CD4-positive, alpha-beta T cell treated with Interleukin-1 beta for 1 hour (primary cell): Measurements from ENCODE around the gene SGSH.
A peak's percentile ranks its signal among the peaks of the same experiment; 100 is the strongest.
"Not testable (repeated sequence)": the region's sequence is repeated elsewhere in the genome, so short reads cannot be mapped to it uniquely, and the experiment has no call there.

Experiments
- DNase-seq, 2 donors: peaks; one replicate each; pipeline ENCODE4 v3.0.0-alpha.2; 2020 to 2022

The SGSH gene

DNA sequence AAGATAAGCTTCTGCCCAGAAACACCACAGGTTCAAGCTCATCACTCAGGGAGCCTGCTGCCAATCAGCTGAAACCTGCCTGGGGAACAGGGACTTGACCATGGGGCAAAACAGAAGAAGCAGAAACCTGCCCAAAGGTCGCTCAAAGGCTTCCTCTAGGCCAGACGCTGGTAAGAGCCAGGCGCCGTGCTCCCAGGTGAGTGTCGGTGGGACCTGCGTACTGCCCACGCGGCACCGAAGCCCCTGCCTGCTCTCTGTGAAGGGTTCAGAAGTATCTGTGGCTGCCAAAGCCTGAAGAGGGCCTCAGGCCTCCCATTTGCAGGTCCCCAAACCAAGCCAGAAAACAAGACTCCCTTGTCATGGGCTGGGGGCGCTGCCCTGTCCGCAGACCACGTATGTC lies 10.4 kb downstream of the SGSH start:
- DNase-seq, result no peak

DNA sequence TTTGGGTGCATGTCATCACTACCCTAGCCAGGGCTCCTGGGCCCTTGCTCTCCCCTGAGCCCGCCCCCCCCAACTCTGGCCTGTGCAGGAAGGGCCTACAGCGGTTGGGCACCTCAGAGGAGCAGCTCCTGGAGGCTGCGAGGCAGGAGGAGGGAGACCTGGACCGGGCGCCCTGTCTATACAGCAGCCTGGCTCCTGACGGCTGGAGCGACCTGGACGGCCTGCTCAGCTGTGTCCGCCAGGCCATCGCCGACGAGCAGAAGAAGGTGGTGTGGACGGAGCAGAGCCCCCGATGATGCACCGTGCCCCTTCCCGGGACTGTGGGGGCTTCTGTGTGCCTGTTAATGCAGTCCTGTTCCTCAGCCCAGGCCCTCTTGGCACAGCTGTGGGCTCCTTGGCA lies 12.1 kb downstream of the SGSH start:
- DNase-seq, result no peak

DNA sequence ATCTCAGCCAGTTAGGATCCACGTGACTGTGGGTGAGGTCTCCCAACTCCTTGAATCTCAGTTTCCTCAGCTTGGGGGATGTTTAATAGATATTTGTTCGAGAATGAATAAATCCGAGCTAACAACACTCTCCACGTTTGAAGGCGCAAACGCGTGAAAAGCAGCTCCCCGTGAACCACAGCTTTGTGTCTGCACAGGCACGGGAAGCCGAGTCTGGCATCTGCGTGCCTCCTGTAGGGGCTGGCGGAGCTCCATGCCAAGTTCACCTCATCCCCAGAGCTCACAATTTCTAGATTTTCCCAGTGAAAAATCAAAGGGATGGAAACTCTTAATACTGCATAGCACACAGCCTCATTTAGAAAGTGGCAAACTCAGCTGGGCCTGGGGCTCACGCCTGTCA lies 14.3 kb downstream of the SGSH start:
- no peak for DNase-seq

DNA sequence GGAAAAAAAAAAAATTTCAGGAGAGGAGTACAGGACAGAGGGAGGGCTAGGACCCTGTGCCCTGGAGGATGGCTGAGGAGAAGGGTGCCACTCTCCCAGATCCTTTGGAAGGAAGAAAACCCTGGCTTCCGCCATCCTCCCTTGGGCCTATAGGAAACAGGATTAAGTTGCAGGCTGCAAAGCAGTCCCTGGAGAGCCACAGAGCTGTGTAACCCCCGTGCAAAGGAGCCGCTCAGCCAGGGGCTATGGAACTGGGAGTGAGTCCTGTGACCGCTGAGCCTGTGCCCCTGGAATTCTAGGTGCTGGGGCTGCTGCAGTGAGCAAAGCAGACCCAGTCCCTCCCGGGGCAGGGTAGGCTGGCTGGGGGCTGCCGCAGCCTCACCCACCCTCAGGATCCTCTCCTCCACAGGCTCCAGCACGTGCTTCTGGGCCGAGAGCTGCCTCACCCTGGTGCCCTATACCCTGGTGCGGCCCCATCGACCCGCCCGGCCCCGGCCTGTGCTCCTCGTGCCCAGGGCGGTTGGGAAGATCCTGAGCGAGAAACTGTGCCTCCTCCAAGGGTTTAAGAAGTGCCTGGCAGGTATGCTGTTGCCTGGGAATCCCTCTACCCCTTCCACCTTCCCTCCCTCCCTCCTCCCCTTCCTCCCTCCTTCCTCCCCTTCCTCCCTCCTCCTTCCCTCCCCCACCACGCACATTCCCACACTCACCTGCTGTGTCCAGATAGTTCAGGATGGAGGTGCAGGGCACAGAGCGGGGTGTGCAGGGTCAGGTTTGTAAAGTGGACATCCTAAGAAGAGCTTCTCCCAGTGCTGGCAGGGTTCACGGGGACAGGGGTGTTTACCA lies 15.3 kb downstream of the SGSH start:
- DNase-seq, result no peak

DNA sequence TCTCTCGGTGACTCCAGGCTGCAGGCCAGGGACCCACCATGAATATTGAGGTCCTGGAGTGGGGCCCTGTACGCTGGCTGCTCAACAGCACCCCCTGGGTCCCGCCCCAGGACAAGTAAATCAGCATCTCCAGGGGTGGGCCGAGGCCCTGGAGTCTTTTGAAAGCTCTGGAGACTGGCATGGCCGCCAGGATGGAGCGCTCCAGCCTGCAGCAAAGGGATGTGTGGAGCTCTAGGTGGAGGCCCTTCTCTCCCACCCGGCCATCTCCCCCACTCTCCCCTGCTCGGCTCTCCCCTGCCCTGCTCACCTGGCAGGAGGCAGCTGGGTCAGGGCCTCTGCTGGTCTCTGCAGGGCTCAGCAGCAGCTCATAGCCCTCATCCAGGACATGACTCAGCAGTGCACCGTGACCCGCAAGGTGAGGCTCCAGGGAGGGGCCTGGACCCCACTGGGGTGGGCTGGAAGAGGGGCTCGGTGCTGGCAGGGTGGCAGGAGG lies 16.6 kb downstream of the SGSH start:
- DNase-seq, result no peak

DNA sequence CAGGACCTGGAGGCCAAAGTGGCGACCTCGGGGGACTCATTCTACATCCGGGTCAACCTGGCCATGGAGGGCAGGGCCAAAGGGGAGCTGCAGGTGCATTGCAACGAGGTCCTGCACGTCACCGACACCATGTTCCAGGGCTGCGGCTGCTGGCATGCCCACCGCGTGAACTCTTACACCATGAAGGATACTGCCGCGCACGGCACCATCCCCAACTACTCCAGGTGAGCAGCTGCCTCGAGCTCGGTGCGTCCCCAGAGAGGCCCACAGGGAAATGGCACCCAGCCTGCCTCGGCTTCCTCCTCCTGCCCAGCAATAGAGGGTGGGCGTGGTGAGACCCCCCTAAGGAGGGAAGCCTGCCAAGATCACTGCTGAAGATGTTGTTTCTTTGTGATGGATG lies 17.9 kb downstream of the SGSH start:
- DNase-seq, result no peak

DNA sequence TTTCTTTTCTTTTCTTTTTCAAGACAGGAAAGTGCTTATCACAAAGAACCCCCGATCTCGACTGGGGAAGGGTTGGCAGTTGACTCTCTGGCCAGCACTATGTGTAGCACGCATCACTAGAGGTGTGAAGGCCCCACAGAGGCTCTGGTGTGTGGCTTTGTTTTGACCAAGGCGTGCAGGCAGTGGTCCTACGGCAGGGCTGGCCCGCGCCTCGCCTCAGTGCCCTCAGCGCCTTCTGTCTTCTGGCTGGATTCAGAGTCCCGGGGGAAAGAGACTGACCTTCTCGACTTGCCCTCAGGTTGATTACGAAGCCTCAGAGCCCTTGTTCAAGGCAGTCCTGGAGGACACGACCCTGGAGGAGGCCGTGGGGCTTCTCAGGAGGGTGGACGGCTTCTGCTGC lies 18.7 kb downstream of the SGSH start:
- DNase-seq, result no peak

DNA sequence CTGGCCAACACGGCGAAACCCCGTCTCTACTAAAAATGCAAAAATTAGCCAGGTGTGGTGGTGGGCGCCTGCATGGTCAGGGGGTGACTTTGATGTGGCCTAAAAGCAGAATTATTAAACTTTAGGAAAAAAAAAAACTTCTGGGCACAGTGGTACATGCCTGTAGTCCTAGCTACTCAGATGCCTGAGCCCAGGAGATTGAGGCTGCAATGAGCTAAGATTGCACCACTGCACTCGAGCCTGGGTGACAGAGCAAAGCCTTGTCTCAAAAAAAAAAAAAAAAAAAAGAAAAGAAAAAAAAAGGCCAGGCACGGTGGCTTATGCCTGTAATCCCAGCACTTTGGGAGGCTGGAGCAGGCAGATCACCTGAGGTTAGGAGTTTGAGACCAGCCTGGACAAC lies 20.8 kb downstream of the SGSH start:
- DNase-seq, result not testable (repeated sequence)

DNA sequence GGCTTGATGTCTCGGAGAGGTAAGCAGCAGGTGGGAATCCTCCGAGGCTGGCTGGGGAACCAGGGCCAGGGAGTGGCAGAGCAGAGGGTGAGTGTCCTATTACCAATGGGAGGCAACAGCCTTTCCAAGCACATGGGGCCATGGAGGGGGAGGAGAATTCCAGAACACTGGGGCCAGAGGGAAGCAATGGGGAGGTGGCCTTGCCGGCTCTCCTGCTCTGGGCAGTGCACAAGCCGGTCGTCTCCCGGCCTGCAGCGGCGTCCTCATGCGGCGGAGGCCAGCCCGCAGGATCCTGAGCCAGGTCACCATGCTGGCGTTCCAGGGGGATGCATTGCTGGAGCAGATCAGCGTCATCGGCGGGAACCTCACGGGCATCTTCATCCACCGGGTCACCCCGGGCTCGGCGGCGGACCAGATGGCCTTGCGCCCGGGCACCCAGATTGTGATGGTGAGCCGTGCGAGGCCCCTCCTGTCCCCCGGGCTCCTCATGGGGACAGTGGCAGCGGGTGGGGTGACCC lies 21.9 kb downstream of the SGSH start:
- DNase-seq, result no peak

DNA sequence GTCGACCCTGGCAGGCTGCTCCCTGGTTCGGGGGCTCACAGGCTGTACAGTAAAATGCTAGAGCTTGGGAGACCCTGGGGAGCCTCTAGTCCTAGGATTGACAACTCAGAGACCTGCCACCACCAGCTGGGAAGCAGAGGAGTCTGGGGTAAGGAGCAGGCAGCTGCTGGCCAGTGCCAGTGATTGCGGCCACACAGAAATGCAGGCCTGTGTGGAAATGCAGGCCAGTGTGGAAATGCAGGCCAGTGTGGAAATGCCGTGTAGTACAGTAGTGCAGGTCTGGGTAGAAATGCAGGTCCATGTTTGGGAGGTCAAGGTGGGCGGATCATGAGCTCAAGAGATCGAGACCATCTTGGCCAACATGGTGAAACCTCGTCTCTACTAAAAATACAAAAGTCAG lies 23.5 kb downstream of the SGSH start:
- no peak for DNase-seq

DNA sequence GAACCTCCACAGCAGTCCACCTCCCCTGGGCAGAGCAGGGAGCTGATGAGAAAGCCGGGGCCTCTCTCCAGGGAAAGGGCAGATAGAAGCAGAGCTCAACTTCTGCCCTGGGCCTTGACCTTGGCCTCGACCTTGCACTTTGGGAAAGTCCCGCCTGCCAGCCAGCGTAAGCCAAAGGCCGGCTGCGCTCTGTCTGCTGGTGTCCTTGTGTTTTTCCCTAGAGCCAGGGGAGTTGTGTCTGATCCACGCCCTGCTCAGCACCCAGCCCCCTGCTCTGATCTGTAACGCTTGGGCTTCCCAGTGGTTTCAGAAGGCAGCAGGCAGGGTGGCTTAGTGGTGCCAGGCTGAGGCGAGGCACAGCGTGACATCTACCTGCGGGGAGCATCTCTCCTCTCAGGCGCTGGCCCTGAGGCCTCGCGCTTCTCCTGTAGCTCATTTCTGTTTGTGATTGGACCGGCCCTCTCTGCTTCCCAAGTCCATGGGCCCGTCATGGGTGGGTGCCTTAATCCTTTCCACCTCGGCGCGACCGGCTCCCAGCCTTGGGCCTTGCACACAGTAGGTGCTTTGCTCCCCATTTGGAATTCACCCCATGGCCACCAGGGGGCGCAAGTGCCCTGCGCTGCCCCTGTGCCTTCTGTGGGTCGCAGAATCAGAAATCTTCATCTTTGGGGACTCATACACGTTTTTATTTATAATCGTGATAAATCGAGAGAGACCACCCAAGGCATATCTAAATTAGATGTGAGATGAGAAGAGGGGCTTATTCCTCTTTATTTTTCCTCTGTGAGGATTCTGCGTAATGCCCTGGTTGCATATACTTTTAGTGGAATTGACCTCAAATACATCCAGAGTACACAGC lies 24.2 kb downstream of the SGSH start:
- DNase-seq, result peak; percentile 55 to 69

DNA sequence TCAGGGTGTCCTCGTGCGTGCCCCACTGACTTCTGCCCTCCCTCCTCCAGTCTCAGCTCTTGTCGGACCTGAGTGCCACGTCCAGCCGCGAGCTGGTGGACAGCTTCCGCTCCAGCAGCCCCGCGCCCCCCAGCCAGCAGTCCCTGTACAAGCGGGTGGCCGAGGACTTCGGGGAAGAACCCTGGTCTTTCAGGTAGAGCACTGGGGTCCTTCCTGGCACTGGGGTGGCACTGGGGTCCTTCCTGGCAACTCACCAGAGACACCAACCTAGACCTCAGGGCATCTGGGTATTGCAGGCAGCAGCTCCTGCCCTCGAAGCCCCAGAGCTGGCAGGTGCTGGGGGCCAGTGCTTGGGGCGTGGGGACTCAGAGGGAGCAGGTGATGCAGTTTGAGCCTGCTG lies 25.0 kb downstream of the SGSH start:
- no peak for DNase-seq

DNA sequence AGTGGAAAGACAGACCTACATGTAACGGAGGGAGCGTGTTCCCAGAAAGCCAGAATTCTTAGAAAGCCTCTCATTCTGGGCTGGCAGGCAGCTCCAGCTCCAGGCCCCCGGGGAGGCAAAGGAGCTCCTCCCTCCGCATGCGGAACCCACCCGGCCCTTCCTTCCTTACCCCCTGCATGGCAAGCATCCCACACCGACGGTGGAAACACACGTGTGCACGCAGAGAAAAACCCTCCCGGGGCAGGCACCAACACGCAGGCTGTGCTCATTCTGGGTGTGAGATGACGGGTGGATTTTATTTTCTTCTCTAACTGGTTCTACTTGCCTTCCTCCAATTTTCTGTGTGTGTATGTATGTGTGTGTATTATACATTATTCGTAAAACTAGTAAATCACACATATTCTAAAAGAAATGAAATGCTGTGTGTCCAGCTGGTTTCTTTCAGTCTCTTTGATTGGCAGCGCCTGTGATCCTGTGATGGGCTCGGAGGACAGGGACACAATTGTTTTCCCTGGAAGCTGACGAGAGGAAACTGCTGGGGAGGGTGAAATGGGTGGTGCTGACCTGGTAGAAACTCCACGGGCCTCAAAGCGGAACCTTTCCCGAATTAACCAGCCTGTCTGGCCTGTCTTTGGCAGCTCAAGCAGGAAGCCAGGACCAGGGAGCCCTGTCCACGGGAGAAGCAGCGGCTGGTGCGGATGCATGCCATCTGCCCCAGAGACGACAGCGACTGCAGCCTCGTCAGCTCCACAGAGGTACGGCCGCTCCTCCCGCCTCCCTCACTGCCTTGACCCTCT lies 28.1 kb downstream of the SGSH start:
- no peak for DNase-seq

DNA sequence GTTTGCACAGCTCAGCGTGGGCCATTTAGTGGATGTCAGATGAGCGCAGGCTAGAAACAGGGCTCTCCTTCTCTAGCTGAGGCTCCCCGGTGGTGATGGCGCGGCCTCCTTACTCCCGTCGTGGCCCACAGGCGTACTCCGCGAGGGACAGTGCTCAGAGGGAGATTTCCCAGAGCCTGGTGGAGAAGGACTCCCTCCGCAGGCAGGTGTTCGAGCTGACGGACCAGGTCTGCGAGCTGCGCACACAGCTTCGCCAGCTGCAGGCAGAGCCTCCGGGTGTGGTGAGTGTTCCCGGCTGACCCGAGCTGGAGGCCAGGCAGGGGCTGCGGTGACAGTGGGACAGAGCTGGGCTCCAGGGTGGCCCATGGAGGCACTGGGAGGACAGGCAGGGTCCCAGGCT lies 28.9 kb downstream of the SGSH start:
- no peak for DNase-seq

DNA sequence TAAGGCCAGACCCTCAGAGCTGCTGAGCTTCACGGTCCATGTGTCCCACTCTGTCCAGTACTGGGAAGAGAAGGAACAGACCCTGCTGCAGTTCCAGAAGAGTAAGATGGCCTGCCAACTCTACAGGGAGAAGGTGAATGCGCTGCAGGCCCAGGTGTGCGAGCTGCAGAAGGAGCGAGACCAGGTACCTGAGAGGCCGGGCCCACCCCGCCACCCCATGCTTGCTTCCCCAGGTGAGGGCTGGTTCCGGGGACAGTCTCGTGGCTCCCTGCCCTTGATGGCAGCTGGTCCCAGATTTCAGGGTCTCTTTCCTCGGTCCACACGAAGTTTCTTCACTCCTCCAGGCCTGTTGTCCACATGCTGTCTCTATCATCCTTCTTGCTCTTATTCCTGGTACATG lies 29.4 kb downstream of the SGSH start:
- DNase-seq, result no peak

DNA sequence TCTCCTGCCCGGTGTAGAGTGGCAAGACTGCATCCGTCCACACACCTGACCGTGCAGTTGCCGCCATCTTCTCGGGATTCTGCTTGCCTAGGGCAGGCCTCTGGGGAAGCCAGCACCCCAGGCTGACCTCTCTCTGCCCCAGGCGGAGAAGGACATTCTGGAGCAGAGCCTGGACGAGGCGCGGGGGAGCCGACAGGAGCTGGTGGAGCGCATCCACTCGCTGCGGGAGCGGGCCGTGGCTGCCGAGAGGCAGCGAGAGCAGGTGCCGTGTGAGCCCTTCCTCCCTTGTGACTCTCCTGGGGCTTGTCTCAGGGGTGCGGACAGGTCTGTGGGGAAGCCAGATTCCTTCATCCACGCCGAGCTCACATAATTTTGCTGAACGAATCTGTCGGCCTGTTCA lies 30.5 kb downstream of the SGSH start:
- DNase-seq, result no peak

DNA sequence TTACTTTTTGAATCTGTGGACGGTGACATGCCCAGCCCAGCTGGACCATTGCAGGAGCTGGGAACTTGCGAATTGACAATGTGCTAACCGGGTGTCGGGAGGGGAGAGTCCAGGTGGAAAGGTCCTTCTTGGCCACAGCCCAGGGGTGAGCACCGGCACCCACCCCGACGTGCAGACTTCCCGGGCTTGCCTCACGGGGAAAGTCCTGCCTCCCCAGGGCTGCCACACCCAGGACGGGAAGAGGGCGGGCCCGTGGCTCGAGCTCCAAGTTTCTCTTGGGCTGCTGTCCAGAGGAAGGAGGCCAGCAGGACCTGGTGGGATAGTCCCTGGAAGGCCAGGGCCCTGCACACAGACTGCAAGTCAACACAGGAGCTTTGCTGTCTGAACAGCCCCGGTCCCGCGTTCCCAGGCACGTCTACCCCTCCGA lies 32.6 kb downstream of the SGSH start:
- no peak for DNase-seq

DNA sequence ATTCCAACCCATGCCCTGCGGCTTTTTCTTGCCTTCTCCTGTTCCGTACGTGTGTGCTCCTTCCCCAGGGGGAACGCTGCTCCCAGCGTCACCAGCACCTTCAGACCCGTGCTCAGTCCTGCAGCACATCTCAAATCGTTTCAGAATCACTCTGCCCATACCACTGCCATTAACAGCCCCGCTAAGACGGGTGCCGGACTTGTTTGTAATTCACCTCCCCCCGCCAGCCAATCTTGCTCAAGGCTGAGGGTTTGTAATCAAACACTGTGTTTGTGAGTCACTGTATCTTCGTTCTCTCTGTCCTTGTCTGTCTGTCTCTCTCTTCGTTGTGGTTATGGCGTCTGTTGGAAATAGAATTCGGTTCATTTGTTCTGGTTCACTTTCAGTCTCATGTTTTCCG lies 33.0 kb downstream of the SGSH start:
- no peak for DNase-seq

DNA sequence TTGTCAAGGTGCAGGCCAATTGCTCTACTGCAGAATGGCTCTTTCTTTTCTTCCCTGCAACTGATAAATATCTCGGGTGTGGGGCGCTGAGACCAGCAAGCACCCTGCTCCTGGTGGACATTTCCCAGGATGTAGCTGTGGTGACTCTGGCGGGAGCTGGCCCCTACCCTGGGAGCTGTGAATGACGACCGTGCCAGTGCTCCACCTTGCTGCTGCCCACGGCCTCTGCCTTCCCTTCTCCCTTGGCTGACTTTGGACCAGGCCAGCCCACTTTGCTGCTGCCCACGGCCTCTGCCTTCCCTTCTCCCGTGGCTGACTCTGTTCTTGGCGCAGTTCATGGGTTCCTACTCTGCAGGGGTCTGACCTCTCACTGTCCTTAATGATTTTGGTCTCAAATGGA lies 34.2 kb downstream of the SGSH start:
- no peak for DNase-seq

DNA sequence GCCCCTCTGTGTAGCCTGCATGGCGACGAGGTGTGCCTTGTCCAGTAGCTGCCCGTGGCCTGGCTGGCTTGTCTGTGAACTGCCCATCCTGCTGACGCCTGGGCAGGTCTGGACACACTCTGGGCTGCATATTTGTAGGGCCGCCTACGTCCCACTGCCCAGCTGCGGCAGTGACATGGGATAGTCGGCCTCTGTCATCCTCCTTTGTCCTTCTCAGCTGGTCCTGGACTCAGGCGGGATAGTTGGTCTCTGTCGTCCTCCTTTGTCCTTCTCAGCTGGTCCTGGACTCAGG lies 35.8 kb downstream of the SGSH start:
- no peak for DNase-seq

DNA sequence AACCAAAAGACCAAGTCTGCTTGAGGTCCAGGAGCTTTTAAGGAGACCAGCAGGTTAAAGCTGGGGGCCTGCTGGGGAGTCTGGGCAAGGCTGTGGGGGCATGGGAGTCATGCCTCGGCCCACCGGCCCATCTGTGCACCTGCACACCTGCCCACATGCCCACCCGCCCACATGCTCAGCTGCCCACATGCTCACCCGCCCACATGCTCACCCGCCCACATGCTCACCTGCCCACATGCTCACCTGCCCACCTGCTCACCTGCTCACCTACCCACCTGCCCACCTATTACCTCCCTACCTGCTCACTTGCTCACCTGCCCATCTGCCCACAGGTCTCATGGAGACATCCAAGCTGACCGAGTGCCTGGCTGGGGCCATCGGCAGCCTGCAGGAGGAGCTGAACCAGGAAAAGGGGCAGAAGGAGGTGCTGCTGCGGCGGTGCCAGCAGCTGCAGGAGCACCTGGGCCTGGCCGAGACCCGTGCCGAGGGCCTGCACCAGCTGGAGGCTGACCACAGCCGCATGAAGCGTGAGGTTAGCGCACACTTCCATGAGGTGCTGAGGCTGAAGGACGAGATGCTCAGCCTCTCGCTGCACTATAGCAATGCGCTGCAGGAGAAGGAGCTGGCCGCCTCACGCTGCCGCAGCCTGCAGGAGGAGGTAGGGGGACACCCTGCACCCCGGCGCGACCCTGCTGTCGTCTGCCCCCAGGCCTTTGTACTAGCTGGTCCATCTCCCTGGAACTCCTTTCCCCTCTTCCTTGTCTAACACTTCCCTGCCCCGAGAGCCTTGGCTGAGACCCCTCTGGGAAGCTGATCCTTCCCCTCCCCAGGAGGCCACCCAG lies 36.3 kb downstream of the SGSH start:
- no peak for DNase-seq

DNA sequence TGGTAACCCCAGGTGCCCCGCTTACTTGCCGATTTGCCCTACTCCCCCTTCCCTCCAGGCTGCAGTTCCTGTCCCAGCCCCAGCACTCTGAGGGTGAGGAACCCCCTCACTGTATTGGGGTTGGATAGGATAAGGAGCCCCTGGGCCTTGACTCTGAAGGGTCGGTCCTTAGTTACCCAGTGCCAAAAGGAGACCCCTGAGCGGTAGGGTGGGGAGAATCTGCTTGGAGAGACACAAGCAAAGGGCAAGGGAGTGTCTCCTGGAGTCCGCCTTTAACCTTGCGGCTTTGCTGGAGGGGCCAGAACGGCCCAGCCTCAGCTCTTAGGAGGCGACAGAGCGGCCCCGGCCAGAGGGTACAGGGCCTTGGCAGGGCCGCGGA lies 37.3 kb downstream of the SGSH start:
- no peak for DNase-seq
